ENCODE measurements around the gene WDR31. TPM values are rescaled to one million over a fixed set of nuclear protein-coding genes. Genes with fewer than 3 reads are reported as not detected.

Gene WDR31
- total RNA-seq, 1 donor from 2014 or later: 1.6 TPM

DNA sequence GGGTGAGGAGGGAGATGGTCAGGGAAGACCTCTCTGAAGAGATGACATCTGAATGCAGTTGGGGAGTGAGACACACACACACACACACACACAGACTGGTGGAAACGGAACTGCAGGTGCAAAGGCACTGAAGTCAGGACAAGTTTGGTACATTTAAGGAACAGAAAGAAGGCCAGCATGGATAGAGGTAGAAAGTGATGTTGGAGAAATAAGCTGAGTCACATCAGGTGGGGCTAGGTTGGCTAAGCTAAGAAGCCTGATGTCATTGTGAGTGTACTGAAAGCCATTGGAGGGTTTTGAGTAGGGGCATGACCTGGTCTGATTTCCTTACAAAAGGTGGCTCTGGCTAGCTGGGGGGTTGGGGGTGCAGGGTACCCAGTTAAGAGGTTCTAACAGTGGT is 12.3 kb upstream of the WDR31 start:
- FAIRE-seq: no peak
- no peaks in the 10 kb centered on the region for H3K36me3 ChIP-seq (ENCODE audit: control insufficient read depth, insufficient read depth, low read length)
- peaks cover 14% of the 10 kb centered on the region for H3K27me3 ChIP-seq (ENCODE audit: control insufficient read depth, insufficient read depth, low read length)
- no peak overlapping the region for H3K4me3 ChIP-seq (ENCODE audit: low read depth, low read length)
- TF ChIP-seq, protein P1, sequence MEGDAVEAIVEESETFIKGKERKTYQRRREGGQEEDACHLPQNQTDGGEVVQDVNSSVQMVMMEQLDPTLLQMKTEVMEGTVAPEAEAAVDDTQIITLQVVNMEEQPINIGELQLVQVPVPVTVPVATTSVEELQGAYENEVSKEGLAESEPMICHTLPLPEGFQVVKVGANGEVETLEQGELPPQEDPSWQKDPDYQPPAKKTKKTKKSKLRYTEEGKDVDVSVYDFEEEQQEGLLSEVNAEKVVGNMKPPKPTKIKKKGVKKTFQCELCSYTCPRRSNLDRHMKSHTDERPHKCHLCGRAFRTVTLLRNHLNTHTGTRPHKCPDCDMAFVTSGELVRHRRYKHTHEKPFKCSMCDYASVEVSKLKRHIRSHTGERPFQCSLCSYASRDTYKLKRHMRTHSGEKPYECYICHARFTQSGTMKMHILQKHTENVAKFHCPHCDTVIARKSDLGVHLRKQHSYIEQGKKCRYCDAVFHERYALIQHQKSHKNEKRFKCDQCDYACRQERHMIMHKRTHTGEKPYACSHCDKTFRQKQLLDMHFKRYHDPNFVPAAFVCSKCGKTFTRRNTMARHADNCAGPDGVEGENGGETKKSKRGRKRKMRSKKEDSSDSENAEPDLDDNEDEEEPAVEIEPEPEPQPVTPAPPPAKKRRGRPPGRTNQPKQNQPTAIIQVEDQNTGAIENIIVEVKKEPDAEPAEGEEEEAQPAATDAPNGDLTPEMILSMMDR (IDR thresholded peaks at IDR 0.05; ENCODE audit: insufficient read depth, low read length, severe bottlenecking): no peak
- DNase-seq (ENCODE audit: low read depth): peak; percentile 72

DNA sequence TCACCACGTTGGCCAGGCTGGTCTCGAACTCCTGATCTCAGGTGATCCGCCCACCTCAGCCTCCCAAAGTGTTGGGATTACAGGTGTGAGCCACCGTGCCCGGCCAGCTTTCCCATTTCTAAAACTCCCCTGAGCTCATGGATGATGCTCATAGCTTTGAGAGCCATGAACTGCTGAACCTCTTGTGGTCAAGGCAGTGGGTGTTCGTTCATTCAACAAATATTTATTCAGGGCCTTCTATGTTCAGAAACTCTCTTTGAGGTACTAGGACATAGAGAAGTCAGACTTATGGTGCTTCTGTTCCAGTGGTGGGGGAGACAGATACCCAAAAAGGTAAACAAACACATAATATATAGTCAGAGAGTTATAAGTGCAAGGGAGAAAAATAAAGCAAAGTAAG is 11.9 kb upstream of the WDR31 start:
- DNase-seq (ENCODE audit: low read depth) (no peak), FAIRE-seq (no peak)
- Histone ChIP-seq H3K4me3 (ENCODE audit: low read depth, low read length) (no peak overlapping the region), H3K36me3 (ENCODE audit: control insufficient read depth, insufficient read depth, low read length) (no peaks in the 10 kb centered on the region), H3K27me3 (ENCODE audit: control insufficient read depth, insufficient read depth, low read length) (peaks cover 14% of the 10 kb centered on the region)
- TF ChIP-seq, protein P1 (IDR thresholded peaks at IDR 0.05; ENCODE audit: insufficient read depth, low read length, severe bottlenecking): no peak

DNA sequence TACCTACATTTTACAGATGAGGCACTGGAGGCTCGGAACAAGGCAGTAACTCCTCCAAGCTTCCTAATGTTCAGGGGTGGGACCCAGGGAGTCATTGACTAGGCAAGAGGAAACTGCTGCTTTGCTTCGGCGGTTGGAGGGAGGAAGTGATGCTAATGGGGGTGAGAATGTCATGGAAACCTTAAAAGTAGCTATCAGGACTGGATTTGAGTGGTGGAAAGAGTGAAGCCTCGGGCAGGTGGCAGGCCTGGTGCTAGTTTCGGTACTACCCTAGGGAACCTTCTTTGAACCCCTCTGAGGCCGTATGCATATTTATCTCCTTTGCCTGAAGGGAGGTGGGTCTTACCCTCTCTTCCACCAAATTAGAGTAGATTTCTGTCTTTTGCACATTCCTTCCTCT is 10.9 kb upstream of the WDR31 start:
- no peak for DNase-seq (ENCODE audit: low read depth)
- TF ChIP-seq, protein P1 (IDR thresholded peaks at IDR 0.05; ENCODE audit: insufficient read depth, low read length, severe bottlenecking): no peak
- no peak for FAIRE-seq
- Histone ChIP-seq H3K4me3 (ENCODE audit: low read depth, low read length) (no peak overlapping the region), H3K36me3 (ENCODE audit: control insufficient read depth, insufficient read depth, low read length) (no peaks in the 10 kb centered on the region), H3K27me3 (ENCODE audit: control insufficient read depth, insufficient read depth, low read length) (peaks cover 14% of the 10 kb centered on the region)

DNA sequence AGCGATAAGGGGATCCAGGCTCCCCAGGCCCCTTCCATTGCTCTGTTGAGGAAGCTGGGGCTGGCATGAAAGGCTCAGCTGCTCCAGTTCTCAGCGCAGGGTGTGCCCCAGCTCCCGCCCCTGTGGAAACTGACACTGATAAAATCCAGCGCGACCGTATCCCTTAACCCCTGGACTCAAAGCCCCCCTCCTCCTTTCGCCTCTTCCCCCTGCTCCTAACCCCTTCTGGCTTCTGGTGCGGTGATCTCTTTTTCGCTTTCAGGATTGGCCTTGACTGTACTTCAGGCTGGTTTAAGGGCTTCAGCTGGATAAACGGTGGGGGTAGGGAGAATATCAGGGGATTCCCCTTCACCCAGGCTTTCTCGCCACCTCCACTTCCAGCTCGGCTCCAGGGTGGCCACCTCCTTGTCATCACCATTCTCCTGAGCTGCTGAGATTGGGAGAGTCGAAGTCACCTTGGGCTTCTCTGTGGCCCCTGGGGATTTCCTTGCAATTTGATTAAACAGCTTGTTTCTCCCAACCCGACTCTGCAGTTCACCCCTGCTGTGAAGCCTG is 10.1 kb upstream of the WDR31 start:
- Histone ChIP-seq H3K4me3 (ENCODE audit: low read depth, low read length) (peak overlapping the region; percentile 31), H3K27me3 (ENCODE audit: control insufficient read depth, insufficient read depth, low read length) (peaks cover 14% of the 10 kb centered on the region), H3K36me3 (ENCODE audit: control insufficient read depth, insufficient read depth, low read length) (no peaks in the 10 kb centered on the region)
- FAIRE-seq: no peak
- TF ChIP-seq, protein P1 (IDR thresholded peaks at IDR 0.05; ENCODE audit: insufficient read depth, low read length, severe bottlenecking): no peak
- DNase-seq (ENCODE audit: low read depth): no peak

DNA sequence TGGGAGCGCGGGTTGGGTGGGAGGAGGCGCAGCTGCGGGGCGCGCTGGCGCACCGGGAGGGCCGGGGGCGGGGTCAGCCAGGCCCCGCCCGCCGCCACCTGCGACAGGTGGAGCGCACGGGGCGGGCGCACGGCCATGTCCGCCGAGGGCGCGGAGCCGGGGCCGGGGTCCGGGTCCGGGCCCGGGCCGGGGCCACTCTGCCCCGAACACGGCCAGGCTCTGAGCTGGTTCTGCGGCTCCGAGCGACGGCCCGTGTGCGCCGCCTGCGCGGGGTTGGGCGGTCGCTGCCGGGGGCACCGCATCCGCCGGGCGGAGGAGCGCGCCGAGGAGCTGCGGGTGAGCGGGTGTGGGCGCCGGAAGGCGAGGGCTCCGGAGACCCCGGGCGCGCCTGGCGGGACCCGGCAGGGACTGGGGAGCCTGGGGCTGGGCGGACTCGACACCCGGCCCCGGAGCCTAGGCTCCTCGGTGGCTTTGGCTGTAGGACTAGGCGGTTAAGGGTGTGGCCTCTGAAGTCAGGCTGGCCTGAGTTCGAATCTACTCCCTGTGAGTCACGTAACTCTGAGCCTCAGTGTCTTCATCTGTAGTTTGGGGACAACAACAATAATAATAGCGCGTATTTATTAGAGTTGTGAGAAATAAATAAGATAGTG is 9.5 kb upstream of the WDR31 start, which contains the start of gene BSPRY:
Gene BSPRY, plus strand, starts transcription at position 97 of the 650 bp plus-strand sequence. Its CDS starts 39 bp downstream, at position 136.
- DNase-seq (ENCODE audit: low read depth) (no peak), FAIRE-seq (no peak)
- Histone ChIP-seq H3K36me3 (ENCODE audit: control insufficient read depth, insufficient read depth, low read length) (no peaks in the 10 kb centered on the region), H3K27me3 (ENCODE audit: control insufficient read depth, insufficient read depth, low read length) (peaks cover 14% of the 10 kb centered on the region), H3K4me3 (ENCODE audit: low read depth, low read length) (peak within 1 kb of the TSS; percentile 31)
- TF ChIP-seq, protein P1 (IDR thresholded peaks at IDR 0.05; ENCODE audit: insufficient read depth, low read length, severe bottlenecking): no peak
